ENCODE data around the gene C1QBP. TPM values are rescaled to one million over a fixed set of nuclear protein-coding genes. Genes with fewer than 3 reads are reported as not detected.

Gene C1QBP
- total RNA-seq, 1 experiment from 2014 or later: 457 TPM

DNA sequence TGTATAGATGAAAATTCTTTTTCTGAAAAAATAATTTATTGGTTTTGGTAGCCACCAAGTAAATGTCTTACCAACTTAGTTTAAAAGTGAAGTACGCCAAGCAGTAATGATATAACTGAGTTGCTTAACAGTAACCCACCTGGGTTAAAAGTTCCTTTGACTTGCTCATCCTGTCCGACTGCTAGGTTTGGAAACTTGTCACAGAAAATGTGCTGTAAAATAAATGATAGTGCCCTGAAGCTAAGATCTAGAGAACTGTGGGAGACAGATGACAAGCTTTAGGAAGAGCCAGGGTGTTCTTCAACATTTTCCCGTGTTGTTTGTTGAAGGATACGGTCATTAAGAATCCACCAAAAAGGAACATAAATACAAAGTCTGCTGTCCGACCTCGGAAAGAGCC, 42.0 kb upstream of the C1QBP start:
- DNase-seq (ENCODE audit: low spot score): no peak
- ChIA-PET CTCF (no interaction called here), POLR2A (ENCODE audit: low non-redundant PET) (no interaction called here)
- BruUV-seq (replicated peaks): no TSS peak
- Histone ChIP-seq H3K27me3 (replicated peaks; ENCODE audit: insufficient read depth, low read depth, low read length, poor library complexity) (no peaks in the 10 kb centered on the region), H3K9me3 (ENCODE audit: low read depth, low read length, poor library complexity, severe bottlenecking) (no peaks in the 10 kb centered on the region), H3K36me3 (ENCODE audit: insufficient read depth, low read length, poor library complexity, severe bottlenecking) (peaks cover 70% of the 10 kb centered on the region), H3K27ac (ENCODE audit: low read depth, low read length, poor library complexity, severe bottlenecking) (no peak overlapping the region), H3K4me3 (ENCODE audit: low read depth, low read length, poor library complexity, severe bottlenecking) (no peak overlapping the region), H3K4me1 (ENCODE audit: insufficient read depth, low read length, poor library complexity, severe bottlenecking) (peaks cover 6% of the 10 kb centered on the region)
- intact Hi-C loops (cut with micrococcal nuclease; ENCODE audit: unreplicated experiment): no loop called here
- TF ChIP-seq EZH2 (IDR thresholded peaks at IDR 0.05; ENCODE audit: borderline replicate concordance, low read depth, low read length, poor library complexity, severe bottlenecking): no peak
- TF ChIP-seq, protein P1, sequence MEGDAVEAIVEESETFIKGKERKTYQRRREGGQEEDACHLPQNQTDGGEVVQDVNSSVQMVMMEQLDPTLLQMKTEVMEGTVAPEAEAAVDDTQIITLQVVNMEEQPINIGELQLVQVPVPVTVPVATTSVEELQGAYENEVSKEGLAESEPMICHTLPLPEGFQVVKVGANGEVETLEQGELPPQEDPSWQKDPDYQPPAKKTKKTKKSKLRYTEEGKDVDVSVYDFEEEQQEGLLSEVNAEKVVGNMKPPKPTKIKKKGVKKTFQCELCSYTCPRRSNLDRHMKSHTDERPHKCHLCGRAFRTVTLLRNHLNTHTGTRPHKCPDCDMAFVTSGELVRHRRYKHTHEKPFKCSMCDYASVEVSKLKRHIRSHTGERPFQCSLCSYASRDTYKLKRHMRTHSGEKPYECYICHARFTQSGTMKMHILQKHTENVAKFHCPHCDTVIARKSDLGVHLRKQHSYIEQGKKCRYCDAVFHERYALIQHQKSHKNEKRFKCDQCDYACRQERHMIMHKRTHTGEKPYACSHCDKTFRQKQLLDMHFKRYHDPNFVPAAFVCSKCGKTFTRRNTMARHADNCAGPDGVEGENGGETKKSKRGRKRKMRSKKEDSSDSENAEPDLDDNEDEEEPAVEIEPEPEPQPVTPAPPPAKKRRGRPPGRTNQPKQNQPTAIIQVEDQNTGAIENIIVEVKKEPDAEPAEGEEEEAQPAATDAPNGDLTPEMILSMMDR (conservative IDR thresholded peaks at IDR 0.05; ENCODE audit: low read depth, low read length): no peak

DNA sequence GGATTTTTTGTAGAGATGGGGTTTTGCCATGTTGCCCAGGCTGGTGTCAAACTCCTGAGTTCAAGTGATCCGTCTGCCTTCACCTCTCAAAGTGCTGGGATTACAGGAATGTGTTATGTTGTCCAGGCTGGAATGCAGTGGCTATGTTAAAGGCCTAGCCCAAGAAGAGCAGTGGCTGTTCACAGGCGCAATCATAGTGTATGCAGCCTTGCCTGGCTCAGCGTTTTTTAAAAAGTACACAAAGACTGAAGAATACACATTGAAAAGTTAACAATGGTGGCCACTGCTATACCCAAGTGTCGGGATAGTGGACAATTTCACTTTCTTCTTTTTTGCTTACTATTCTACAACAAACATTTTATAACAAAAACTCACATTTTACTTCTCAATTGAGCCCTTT, 40.0 kb upstream of the C1QBP start:
- ChIA-PET POLR2A (ENCODE audit: low non-redundant PET) (no interaction called here), CTCF (no interaction called here)
- intact Hi-C loops (cut with micrococcal nuclease; ENCODE audit: unreplicated experiment): no loop called here
- no TSS peak for BruUV-seq (replicated peaks)
- TF ChIP-seq, protein P1 (conservative IDR thresholded peaks at IDR 0.05; ENCODE audit: low read depth, low read length): no peak
- no peak for TF ChIP-seq EZH2 (IDR thresholded peaks at IDR 0.05; ENCODE audit: borderline replicate concordance, low read depth, low read length, poor library complexity, severe bottlenecking)
- Histone ChIP-seq H3K4me3 (ENCODE audit: low read depth, low read length, poor library complexity, severe bottlenecking) (no peak overlapping the region), H3K27me3 (replicated peaks; ENCODE audit: insufficient read depth, low read depth, low read length, poor library complexity) (no peaks in the 10 kb centered on the region), H3K4me1 (ENCODE audit: insufficient read depth, low read length, poor library complexity, severe bottlenecking) (no peaks in the 10 kb centered on the region), H3K9me3 (ENCODE audit: low read depth, low read length, poor library complexity, severe bottlenecking) (no peaks in the 10 kb centered on the region), H3K27ac (ENCODE audit: low read depth, low read length, poor library complexity, severe bottlenecking) (no peak overlapping the region), H3K36me3 (ENCODE audit: insufficient read depth, low read length, poor library complexity, severe bottlenecking) (peaks cover 84% of the 10 kb centered on the region)
- DNase-seq (ENCODE audit: low spot score): no peak

DNA sequence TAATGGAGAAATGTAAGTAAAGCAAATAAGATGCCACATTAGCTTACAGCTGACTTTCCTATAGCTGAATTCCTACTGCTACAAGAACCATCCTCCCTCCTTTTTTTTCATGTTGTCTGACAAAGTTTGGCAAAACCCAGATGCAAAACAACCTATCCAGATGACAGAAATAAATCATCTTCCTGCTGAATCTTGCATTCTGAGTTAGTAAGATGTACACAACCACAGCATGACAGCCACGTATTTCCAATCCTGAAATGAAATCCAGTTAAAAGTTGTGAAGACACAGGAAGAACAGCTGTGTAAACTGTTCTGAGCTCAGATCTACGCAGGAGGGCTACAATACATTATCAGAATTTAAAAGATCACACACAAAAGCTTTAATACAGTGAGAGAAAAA, 35.0 kb upstream of the C1QBP start:
- BruUV-seq (replicated peaks): no TSS peak
- ChIA-PET POLR2A (ENCODE audit: low non-redundant PET) (no interaction called here), CTCF (interaction anchor here (0.6 kb wide), 1 partner anchor 12 kb away, joined by 4 read pairs; the partner anchor contains the start of gene MIS12)
- intact Hi-C loops (cut with micrococcal nuclease; ENCODE audit: unreplicated experiment): no loop called here
- Histone ChIP-seq H3K9me3 (ENCODE audit: low read depth, low read length, poor library complexity, severe bottlenecking) (no peaks in the 10 kb centered on the region), H3K27ac (ENCODE audit: low read depth, low read length, poor library complexity, severe bottlenecking) (no peak overlapping the region), H3K27me3 (replicated peaks; ENCODE audit: insufficient read depth, low read depth, low read length, poor library complexity) (no peaks in the 10 kb centered on the region), H3K4me1 (ENCODE audit: insufficient read depth, low read length, poor library complexity, severe bottlenecking) (no peaks in the 10 kb centered on the region), H3K36me3 (ENCODE audit: insufficient read depth, low read length, poor library complexity, severe bottlenecking) (peaks cover 51% of the 10 kb centered on the region), H3K4me3 (ENCODE audit: low read depth, low read length, poor library complexity, severe bottlenecking) (no peak overlapping the region)
- TF ChIP-seq, protein P1 (conservative IDR thresholded peaks at IDR 0.05; ENCODE audit: low read depth, low read length): no peak
- TF ChIP-seq EZH2 (IDR thresholded peaks at IDR 0.05; ENCODE audit: borderline replicate concordance, low read depth, low read length, poor library complexity, severe bottlenecking): no peak
- no peak for DNase-seq (ENCODE audit: low spot score)

Measured in A673 (cell line).